ENCODE data around the gene SMARCAD1. TPM values are rescaled to one million over a fixed set of nuclear protein-coding genes. Genes with fewer than 3 reads are reported as not detected.

SMARCAD1 gene
- total and polyA plus RNA-seq, 2 experiments from 2014 or later, result 23.8 to 86.2 TPM

DNA sequence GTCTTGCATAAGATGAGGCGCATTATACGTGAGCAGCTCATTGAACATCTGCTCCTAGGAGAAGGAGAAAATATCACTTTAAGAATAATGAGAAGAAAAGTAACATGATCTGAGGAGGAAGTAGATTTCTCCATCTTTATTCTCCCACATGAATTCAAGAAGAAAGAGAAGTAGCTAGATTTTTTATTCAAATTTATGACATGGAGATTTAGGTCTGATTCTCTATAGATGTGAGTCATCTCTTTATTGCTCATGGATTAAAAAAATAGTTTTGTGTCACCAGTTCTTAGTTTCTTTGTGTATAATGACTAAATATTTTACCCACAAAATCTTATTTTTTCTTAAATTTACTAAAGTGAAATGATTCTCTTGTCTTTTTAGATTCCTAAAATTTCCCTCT lies 94.5 kb downstream of the SMARCAD1 start:
- Histone ChIP-seq H3K4me2 (no peak overlapping the region), H3K27ac (ENCODE audit: low read depth) (no peak overlapping the region), H3K4me3 (no peak overlapping the region), H3K79me2 (replicated peaks; ENCODE audit: insufficient read depth) (no peaks in the 10 kb centered on the region), H2AFZ (no peak overlapping the region), H3K4me1 (ENCODE audit: insufficient read depth) (no peaks in the 10 kb centered on the region), H4K20me1 (replicated peaks; ENCODE audit: insufficient read depth) (no peaks in the 10 kb centered on the region), H3K27me3 (ENCODE audit: insufficient read depth) (no peaks in the 10 kb centered on the region), H3F3A (replicated peaks; ENCODE audit: low read depth) (no peaks in the 10 kb centered on the region), H3K9me2 (ENCODE audit: insufficient read depth) (no peaks in the 10 kb centered on the region), H3K36me3 (ENCODE audit: insufficient read depth) (no peaks in the 10 kb centered on the region)
- no peak for ATAC-seq
- H3K4me1 Mint-ChIP-seq, result peaks cover 2% of the 10 kb centered on the region; the same call in 1 of the 3 replicates
- no peak overlapping the region for H3K27ac Mint-ChIP-seq
- TF ChIP-seq POLR2AphosphoS5 (IDR thresholded peaks at IDR 0.05; ENCODE audit: low read depth) (no peak), NANOG (IDR thresholded peaks at IDR 0.05; ENCODE audit: borderline replicate concordance) (no peak), ZNF114 (CRISPR knock-in tag; IDR thresholded peaks at IDR 0.05) (no peak), ZNF331 (CRISPR knock-in tag; IDR thresholded peaks at IDR 0.05; ENCODE audit: low read depth) (no peak), STAT1 (IDR thresholded peaks at IDR 0.05; ENCODE audit: unreplicated experiment) (no peak), JUNB (IDR thresholded peaks at IDR 0.05; ENCODE audit: unreplicated experiment) (no peak), EZH2phosphoT487 (IDR thresholded peaks at IDR 0.05; ENCODE audit: unreplicated experiment) (no peak), CREB1 (CRISPR knock-in tag; IDR thresholded peaks at IDR 0.05; ENCODE audit: low read depth) (no peak)
- TF ChIP-seq, protein P1, sequence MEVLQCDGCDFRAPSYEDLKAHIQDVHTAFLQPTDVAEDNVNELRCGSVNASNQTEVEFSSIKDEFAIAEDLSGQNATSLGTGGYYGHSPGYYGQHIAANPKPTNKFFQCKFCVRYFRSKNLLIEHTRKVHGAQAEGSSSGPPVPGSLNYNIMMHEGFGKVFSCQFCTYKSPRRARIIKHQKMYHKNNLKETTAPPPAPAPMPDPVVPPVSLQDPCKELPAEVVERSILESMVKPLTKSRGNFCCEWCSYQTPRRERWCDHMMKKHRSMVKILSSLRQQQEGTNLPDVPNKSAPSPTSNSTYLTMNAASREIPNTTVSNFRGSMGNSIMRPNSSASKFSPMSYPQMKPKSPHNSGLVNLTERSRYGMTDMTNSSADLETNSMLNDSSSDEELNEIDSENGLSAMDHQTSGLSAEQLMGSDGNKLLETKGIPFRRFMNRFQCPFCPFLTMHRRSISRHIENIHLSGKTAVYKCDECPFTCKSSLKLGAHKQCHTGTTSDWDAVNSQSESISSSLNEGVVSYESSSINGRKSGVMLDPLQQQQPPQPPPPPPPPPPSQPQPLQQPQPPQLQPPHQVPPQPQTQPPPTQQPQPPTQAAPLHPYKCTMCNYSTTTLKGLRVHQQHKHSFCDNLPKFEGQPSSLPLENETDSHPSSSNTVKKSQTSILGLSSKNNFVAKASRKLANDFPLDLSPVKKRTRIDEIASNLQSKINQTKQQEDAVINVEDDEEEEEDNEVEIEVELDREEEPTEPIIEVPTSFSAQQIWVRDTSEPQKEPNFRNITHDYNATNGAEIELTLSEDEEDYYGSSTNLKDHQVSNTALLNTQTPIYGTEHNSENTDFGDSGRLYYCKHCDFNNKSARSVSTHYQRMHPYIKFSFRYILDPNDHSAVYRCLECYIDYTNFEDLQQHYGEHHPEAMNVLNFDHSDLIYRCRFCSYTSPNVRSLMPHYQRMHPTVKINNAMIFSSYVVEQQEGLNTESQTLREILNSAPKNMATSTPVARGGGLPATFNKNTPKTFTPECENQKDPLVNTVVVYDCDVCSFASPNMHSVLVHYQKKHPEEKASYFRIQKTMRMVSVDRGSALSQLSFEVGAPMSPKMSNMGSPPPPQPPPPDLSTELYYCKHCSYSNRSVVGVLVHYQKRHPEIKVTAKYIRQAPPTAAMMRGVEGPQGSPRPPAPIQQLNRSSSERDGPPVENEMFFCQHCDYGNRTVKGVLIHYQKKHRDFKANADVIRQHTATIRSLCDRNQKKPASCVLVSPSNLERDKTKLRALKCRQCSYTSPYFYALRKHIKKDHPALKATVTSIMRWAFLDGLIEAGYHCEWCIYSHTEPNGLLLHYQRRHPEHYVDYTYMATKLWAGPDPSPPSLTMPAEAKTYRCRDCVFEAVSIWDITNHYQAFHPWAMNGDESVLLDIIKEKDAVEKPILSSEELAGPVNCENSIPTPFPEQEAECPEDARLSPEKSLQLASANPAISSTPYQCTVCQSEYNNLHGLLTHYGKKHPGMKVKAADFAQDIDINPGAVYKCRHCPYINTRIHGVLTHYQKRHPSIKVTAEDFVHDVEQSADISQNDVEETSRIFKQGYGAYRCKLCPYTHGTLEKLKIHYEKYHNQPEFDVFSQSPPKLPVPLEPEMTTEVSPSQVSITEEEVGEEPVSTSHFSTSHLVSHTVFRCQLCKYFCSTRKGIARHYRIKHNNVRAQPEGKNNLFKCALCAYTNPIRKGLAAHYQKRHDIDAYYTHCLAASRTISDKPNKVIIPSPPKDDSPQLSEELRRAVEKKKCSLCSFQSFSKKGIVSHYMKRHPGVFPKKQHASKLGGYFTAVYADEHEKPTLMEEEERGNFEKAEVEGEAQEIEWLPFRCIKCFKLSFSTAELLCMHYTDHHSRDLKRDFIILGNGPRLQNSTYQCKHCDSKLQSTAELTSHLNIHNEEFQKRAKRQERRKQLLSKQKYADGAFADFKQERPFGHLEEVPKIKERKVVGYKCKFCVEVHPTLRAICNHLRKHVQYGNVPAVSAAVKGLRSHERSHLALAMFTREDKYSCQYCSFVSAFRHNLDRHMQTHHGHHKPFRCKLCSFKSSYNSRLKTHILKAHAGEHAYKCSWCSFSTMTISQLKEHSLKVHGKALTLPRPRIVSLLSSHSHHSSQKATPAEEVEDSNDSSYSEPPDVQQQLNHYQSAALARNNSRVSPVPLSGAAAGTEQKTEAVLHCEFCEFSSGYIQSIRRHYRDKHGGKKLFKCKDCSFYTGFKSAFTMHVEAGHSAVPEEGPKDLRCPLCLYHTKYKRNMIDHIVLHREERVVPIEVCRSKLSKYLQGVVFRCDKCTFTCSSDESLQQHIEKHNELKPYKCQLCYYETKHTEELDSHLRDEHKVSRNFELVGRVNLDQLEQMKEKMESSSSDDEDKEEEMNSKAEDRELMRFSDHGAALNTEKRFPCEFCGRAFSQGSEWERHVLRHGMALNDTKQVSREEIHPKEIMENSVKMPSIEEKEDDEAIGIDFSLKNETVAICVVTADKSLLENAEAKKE (CRISPR knock-in tag; IDR thresholded peaks at IDR 0.05), result no peak
- TF ChIP-seq, protein P2, sequence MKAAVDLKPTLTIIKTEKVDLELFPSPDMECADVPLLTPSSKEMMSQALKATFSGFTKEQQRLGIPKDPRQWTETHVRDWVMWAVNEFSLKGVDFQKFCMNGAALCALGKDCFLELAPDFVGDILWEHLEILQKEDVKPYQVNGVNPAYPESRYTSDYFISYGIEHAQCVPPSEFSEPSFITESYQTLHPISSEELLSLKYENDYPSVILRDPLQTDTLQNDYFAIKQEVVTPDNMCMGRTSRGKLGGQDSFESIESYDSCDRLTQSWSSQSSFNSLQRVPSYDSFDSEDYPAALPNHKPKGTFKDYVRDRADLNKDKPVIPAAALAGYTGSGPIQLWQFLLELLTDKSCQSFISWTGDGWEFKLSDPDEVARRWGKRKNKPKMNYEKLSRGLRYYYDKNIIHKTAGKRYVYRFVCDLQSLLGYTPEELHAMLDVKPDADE (IDR thresholded peaks at IDR 0.05), result no peak
- TF ChIP-seq, protein P3, sequence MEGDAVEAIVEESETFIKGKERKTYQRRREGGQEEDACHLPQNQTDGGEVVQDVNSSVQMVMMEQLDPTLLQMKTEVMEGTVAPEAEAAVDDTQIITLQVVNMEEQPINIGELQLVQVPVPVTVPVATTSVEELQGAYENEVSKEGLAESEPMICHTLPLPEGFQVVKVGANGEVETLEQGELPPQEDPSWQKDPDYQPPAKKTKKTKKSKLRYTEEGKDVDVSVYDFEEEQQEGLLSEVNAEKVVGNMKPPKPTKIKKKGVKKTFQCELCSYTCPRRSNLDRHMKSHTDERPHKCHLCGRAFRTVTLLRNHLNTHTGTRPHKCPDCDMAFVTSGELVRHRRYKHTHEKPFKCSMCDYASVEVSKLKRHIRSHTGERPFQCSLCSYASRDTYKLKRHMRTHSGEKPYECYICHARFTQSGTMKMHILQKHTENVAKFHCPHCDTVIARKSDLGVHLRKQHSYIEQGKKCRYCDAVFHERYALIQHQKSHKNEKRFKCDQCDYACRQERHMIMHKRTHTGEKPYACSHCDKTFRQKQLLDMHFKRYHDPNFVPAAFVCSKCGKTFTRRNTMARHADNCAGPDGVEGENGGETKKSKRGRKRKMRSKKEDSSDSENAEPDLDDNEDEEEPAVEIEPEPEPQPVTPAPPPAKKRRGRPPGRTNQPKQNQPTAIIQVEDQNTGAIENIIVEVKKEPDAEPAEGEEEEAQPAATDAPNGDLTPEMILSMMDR (conservative IDR thresholded peaks at IDR 0.05; ENCODE audit: low read depth in 2 of 2), result no peak
- DNase-seq (ENCODE audit: low spot score), result no peak
- no peaks in the 10 kb centered on the region; the same call in 2 of the 3 replicates for H3K36me3 Mint-ChIP-seq (ENCODE audit: low read depth)
- H3K4me3 Mint-ChIP-seq, result no peak overlapping the region
- no peaks in the 10 kb centered on the region for H3K9me3 Mint-ChIP-seq
- H3K27me3 Mint-ChIP-seq (ENCODE audit: insufficient read depth, low read depth, poor library complexity), result no peaks in the 10 kb centered on the region

Measured in GM23338 (cell line).